HG02885 (cell line): ENCODE data around the gene MDGA2.
"Not testable (repeated sequence)": the region's sequence is repeated elsewhere in the genome, so short reads cannot be mapped to it uniquely, and the experiment has no call there.

Experiments
- ATAC-seq: cut with Tn5 transposase; IDR thresholded peaks from one replicate; pipeline ENCODE4 v1.9.1; 2021; ENCODE audit warnings: mild to moderate bottlenecking; ENCODE audit not compliant: unreplicated experiment, poor library complexity

MDGA2 gene

DNA sequence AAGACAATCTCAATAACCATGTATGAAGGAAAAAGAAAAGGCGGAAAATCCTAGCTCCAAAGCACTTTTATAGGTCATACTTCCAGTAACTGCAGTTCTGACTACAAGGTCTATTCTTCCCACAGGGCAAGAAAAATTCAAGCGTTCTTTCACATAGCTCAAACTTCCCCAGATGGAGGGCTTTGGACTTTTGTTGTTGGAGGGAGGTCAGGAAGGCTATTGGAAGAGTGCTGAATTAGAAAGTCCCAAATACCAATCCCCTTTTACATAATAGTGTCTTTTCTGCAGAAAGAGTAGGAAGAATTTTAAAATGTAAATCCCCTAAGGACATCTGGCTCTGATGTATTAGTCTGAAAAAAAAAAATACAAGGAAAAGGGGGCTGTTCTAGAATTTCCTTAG, 309.4 kb downstream of the MDGA2 start:
- ATAC-seq, result no peak

GRCh38 chr14:47365233-47365632, 310.2 kb downstream of the MDGA2 start:
- no peak for ATAC-seq

DNA sequence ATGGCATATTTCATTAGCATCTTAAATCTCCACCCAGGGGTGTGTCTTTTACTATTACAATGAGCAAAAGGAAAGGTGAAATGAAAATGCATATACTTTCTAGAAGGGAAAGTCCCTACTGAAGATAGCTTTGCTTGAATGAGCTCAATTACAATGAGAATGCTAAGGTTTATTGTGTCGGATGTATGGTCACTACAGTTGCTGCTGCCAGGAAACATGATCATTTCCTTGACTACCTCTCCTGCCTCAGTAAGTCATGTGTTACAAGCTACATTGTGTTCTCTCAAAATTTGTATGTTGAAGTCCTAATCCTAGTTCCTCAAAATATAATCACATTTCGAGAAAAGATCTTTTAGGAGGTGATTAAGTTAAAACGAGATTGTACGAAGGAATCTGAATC, 322.2 kb downstream of the MDGA2 start:
- ATAC-seq, result no peak

DNA sequence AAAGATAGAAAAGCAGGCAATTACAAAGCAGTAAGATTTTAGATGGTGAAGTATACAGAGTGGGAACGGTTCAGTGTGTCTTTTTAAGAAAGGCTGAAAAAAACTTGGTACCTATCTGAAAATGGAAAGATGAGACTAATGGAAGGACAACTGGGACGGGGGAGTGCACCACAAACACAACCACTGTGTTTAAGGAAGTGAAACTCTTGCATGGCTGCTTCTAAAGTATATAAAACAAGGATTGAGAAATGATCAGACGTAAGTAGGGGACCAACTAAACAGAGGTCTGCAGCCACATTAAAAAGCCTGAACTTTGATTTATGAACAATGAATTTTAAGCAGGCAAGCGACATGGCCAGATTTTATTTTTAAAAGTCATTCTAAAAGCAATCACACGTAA, 328.6 kb downstream of the MDGA2 start:
- no peak for ATAC-seq

DNA sequence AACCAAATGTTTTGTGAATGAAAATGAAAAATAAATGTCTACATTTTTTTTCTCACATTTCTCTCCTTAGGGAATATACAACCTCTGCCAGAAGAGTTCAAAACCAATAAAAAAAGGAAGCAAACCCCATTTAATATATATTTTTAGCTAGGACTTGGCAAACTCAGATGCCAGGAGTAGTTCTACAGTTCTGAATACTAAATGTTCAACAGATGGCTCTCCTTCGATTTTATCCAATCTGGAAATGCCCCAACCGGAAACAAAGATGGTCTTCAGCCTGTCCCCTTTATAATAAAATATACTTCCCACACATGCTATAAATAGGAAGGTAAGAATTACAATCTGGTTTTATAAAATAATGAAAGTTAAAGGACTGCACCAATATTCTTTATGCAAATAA, 330.4 kb downstream of the MDGA2 start:
- ATAC-seq, result no peak

DNA sequence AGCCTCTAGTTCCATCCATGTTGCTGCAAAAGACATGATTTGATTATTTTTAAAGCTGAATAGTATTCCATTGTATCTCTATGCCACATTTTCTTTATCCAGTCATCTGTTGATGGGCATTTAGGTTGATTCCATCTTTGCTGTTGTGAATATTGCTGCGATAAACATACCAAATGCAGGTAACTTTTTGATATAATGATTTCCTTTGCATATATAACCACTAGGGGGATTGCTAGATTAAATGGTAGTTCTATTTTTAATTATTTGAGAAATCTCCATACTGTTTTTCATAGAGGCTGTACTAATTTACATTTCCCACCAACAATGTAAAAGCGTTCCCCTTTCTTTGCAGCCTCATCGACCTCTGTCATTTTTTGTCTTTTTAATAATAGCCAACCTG, 342.5 kb downstream of the MDGA2 start:
- ATAC-seq, result no peak

DNA sequence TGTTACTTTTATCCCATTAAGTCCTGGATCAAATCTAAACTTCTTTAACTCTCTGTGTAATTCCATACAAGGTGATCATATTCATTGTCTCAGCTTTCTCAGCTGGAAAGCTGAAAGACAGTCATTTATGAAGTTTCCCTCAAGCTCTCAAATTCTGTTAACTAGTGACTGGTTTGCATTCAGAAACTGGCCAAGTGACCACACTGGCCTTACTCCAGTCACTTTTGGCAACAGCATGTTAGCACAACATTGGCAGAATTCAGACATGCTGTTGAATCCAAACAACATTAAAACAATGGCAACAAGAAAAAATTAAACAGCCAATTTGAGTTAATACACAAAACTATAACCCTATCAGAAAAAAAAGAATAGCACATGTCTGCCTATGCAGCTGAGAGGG, 343.3 kb downstream of the MDGA2 start:
- no peak for ATAC-seq

GRCh38 chr14:47328376-47328775, 347.0 kb downstream of the MDGA2 start:
- no peak for ATAC-seq

DNA sequence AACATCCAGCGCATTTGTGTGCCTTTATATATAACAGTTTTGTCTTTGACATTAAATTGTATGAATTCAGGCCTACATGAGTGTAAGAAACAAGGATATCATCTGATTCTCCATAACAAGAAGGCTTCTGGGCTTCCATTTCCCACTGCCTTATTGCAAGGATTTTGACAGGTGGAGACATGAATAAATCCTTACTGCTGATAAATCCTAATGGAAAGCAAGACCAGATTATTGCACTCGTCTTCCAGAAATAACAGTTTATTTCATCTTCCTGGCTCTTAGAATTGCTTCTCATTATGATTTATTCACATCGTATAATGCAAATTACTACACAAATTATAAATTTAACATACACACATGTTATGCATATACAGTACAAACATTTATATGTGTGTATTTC, 348.1 kb downstream of the MDGA2 start:
- ATAC-seq, result no peak

DNA sequence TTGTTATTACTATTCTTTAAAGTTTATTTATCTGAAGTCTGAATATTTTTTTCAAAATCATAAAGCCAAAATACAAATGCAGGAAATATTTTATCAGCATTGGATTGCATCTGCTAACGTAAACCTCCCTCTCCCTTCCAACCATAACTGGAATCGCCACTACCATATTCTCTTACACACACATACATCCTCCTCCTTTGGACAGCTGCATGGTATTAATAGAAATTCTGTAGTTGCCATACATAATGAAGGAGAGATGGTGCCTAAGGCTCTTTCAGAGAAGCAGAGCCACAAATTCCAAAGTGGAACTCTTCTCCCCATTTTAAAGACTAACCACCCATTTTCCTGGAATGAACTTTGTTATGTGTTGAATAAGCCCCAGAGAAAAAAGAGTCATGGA, 352.7 kb downstream of the MDGA2 start:
- no peak for ATAC-seq

GRCh38 chr14:47302121-47302520, 373.3 kb downstream of the MDGA2 start:
- ATAC-seq, result no peak

DNA sequence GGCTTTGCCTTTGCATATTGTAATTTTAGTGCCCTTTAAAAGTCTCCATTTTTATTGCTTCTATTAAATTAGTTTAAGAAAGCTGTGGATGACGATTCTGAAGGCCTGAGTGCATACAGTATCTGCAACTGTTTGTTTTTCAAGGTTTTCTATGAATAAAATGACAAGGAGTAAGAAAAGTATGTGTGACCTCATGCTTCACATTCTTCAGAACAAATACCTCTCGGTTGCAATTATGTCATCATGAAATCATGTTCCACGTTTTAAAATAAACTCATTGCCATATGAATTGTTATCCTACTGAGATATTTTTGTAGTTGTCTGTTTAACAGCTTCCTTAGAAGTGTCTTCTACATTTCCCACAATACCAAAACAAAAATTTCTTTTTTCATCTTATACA, 374.6 kb downstream of the MDGA2 start:
- ATAC-seq, result no peak

DNA sequence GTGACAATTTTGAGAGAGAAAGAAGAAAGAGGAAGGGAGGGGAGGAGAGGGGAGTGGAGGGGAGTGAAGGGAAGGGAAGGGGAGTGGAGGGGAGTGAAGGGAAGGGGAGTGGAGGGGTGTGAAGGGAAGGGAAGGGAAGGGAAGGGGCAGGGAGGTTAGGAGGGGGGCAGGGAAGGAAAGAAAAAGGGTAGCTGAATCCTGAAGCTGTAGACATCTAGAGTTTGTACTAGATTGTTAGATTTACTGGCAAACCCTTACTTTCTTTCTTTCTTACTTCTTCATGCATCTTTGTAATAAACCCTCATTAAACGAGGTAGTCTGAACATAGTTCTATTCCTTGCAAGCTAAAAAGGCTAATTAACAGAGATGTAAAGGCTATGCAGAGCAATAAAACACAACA, 378.0 kb downstream of the MDGA2 start:
- ATAC-seq, result no peak

GRCh38 chr14:47284283-47284682, 391.1 kb downstream of the MDGA2 start:
- no peak for ATAC-seq

- not testable (repeated sequence) for ATAC-seq
Measured at GRCh38 chr14:47281761-47282160, 393.6 kb downstream of the MDGA2 start.

DNA sequence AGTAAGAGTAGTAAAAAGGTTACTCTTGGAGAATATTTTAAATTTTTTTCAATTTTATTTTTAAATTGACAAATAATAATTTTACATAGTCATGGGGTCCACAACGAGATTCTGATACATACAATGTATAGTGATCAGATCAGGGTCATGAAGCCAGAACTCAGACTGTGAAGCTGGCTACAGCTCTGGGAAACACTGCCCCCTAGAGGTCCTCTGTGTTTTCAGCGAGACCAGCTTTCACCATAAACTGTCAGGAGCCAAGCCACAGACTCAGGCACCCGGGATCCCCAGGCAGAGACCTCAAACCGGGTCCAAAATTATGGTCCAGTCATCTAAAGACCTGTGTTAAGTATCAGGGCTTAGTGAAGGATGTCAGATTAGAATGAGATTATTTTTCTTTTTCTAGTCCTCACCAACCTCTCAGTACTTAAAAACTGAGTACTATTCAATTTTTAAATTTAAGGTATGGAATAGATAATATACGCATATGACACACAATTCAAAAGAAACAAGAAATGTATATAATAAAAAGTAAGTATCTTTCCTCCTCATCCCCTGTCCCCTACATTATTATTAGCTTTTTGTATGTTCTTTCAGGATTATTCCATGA, 397.1 kb downstream of the MDGA2 start:
- peak; percentile 97 for ATAC-seq

GRCh38 chr14:47277703-47278102, 397.7 kb downstream of the MDGA2 start:
- ATAC-seq, result no peak

DNA sequence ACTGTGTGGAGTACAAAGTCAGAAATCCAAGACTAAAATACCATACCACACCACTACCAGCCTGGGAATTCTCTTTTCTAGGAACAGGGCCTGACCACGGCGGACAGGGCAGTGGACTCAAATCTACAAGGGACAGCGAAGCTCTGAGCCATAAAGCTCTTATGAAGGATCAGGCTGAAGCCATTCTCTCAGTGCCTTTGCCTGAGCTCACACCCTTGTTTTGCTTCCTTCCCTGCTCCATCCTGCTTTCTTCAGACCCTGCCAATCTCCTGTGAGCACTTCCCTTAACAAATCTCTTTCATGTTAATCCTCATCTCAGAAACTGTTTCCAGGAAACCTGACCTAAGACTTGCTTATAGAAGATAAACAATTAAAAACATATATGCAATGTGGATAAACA, 398.5 kb downstream of the MDGA2 start:
- no peak for ATAC-seq

- ATAC-seq, result no peak
Measured at GRCh38 chr14:47273939-47274338, 401.5 kb downstream of the MDGA2 start.

DNA sequence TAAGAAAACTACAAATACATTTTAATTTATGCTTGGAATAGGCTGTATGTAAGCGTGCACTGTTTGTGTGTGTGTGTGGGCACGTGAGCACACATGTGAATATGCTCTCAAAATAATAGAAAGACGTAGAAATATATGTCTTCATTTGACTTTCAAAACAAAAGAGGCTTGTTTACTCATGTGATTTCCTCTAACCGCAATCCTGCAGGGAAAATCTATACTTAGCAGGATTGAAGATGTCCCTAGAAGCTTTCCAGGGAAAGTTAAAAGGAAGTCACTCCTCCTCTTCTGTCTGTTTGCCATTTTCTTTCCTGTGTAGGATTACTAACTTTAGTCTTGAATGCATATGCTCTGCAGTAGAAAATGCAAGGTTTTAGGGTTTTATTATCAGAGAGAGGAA, 404.7 kb downstream of the MDGA2 start:
- no peak for ATAC-seq

DNA sequence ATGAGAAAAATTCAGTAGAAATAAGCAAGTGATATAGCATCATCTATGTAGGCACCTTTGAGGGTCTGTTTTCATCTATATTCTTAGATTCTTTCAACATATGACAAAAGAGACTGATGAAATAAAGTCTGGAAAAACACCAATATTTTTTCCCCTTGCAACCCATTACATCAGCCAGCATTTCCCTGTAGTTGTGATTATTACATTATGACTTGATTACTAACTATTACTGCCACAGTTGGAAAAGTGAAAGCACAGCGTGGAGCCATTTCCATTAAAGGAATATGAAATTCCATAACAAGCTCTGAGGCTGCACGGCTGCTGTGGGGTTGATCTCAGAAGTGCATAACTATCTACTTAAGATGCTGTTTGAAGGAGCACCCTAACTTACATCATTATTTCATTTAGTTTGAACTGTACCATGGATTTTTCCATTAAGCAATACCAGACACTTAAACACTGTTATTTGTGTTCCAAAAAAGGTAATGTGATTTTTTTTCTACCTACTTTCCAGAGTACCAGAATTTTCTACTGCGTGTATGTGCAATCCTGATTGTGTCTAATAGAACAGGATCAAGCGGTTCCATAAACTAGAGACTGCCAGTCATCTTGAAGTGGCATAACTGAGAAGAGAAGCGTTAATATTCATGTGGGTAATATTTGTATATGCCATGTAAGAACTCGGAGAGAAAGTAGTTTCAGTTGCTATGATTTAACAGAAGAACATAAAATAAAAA, 405.5 kb downstream of the MDGA2 start:
- no peak for ATAC-seq

GRCh38 chr14:47264842-47265241, 410.6 kb downstream of the MDGA2 start:
- ATAC-seq, result no peak
